Uterus (tissue), 4 donors: ENCODE data around the gene KISS1R. TPM values are rescaled to one million over a fixed set of nuclear protein-coding genes. Genes with fewer than 3 reads are reported as not detected.
"Not testable (repeated sequence)": the region's sequence is repeated elsewhere in the genome, so short reads cannot be mapped to it uniquely, and the experiment has no call there.

Source experiments
- DNase-seq, 2 donors: peaks; one replicate each; pipeline ENCODE4 v3.0.0-alpha.2; 2019 to 2020
- H3K27ac ChIP-seq, 2 donors: fragments of 200-600 bp; sonication (generic); 1 replicate in 1 of 2; 2 replicates in 1 of 2; pipeline ENCODE4 v1.5.1; 2016 to 2018
- H3K27me3 ChIP-seq, 2 donors: fragments of 200-600 bp; sonication (generic); one replicate each; pipeline ENCODE4 v1.5.1; 2018 to 2019; ENCODE audit warnings: control low read depth in 1 of 2
- H3K36me3 ChIP-seq, 2 donors: fragments of 200-600 bp; sonication (generic); one replicate each; pipeline ENCODE4 v1.5.1; 2019; ENCODE audit warnings: control low read depth in 1 of 2
- H3K4me1 ChIP-seq, 2 donors: fragments of 200-600 bp; sonication (generic); one replicate each; pipeline ENCODE4 v1.5.1; 2018 to 2019; ENCODE audit warnings: control low read depth in 1 of 2
- H3K4me3 ChIP-seq, 2 donors: fragments of 200-600 bp; sonication (generic); 1 replicate in 1 of 2; 2 replicates in 1 of 2; pipeline ENCODE4 v1.5.1; 2018 to 2019; ENCODE audit warnings: mild to moderate bottlenecking in 1 of 2
- H3K9me3 ChIP-seq, 2 donors: fragments of 200-600 bp; sonication (generic); one replicate each; pipeline ENCODE4 v1.5.1; 2019; ENCODE audit warnings: control low read depth in 1 of 2
- POLR2A ChIP-seq, 2 donors: fragments of 450-650 bp; IDR thresholded peaks; one replicate each; pipeline ENCODE4 v1.6.1; 2016; ENCODE audit warnings: antibody characterized with exemption in 2 of 2, mild to moderate bottlenecking in 1 of 2, moderate library complexity in 1 of 2
- intact Hi-C: fragments of 100-400 bp; cut with DNase I; formaldehyde crosslinking; loops from one replicate; pipeline ENCODE4 v1.15.1; 2023; ENCODE audit warnings: low total_unique reads
- total RNA-seq, 4 donors: library from RNA; depleted of rRNA in 3 of 4; stranded (reverse); fragments of >200 nt in 3 of 4; gene quantifications; one replicate each; pipeline versions ENCODE4 v1.1.0 to v1.2.4, GENCODE V29; 2014 to 2023
- TF ChIP-seq, protein P1 (sequence below), 4 experiments: fragments of 200-600 bp in 2 of 4; fragments of 450-650 bp in 2 of 4; sonication (generic) in 2 of 4; IDR thresholded peaks; one replicate each; pipeline ENCODE4 v1.5.1; 2016 to 2019; ENCODE audit warnings: antibody characterized with exemption in 4 of 4, mild to moderate bottlenecking in 2 of 4, moderate library complexity in 1 of 4
- donor health status: DM: yes; HTN: yes; CAD: no.

Gene KISS1R
- total RNA-seq, 4 donors from 2014 or later = 0.14 TPM; not detected in 3

DNA sequence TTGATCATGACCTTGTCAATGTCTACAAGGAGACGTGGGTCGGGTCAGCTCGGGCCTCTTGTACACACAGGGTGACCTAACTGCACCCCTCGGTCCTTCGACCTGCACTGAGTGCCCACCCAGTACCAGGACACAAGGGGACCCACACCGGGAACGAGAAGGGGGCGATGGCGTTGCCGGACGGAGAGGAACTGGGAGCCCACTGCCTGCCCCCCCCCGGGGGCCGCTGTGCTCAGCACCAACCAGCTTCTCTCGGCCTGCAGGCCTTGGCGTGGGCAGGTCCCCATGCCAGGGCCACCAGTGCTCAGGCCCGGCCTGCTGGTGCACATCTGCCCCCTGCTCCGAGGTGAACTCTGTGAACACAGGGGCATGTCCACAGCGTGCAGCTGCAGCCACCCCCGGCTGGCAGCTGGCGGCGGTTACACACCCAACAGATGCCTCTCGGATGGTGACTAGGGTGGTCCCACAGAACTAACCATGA lies 43.5 kb upstream of the KISS1R start:
- intact Hi-C loops = no loop called here
- Histone ChIP-seq H3K4me1 (peaks cover 5 to 15% of the 10 kb centered on the region in 2 donors), H3K36me3 (no peaks in the 10 kb centered on the region), H3K9me3 (no peaks in the 10 kb centered on the region), H3K27ac (no peak overlapping the region), H3K27me3 (no peaks in the 10 kb centered on the region), H3K4me3 (no peak overlapping the region)
- no peak for TF ChIP-seq POLR2A (IDR thresholded peaks at IDR 0.05)
- TF ChIP-seq, protein P1, sequence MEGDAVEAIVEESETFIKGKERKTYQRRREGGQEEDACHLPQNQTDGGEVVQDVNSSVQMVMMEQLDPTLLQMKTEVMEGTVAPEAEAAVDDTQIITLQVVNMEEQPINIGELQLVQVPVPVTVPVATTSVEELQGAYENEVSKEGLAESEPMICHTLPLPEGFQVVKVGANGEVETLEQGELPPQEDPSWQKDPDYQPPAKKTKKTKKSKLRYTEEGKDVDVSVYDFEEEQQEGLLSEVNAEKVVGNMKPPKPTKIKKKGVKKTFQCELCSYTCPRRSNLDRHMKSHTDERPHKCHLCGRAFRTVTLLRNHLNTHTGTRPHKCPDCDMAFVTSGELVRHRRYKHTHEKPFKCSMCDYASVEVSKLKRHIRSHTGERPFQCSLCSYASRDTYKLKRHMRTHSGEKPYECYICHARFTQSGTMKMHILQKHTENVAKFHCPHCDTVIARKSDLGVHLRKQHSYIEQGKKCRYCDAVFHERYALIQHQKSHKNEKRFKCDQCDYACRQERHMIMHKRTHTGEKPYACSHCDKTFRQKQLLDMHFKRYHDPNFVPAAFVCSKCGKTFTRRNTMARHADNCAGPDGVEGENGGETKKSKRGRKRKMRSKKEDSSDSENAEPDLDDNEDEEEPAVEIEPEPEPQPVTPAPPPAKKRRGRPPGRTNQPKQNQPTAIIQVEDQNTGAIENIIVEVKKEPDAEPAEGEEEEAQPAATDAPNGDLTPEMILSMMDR (IDR thresholded peaks at IDR 0.05) = no peak
- DNase-seq = no peak

DNA sequence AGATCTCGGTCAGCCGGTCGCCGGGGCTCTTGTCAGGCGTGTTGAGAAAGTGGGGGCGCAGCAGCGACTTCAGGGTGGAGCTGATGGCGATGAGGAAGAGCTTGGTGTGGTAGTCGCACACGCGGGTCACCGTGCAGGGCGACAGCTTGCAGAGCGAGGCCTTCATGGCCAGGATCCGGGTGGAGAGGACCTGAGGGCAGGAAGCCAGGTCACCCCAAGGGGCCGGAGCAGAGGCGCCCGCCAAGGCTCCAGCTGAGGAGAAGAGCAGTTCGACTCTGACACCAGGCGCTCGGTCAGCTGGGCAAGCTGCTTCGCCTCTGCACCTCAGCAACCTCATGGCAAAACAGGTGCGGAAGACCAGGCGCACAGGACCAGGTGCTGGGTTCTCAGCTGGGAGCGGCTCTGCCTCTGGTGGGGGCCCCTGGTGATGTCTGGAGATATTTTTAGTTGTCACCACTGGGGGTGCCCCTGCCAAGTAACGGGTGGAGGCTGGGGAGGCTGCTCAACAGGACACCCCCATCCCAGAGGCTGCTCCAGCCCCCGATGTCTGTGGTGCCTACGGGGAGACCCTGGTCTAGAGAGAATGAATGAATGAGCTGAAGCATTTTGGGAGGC lies 41.8 kb upstream of the KISS1R start:
- H3K4me1 ChIP-seq = peaks cover 0 to 8% of the 10 kb centered on the region in 2 donors
- H3K36me3 ChIP-seq = no peaks in the 10 kb centered on the region
- intact Hi-C loops = no loop called here
- H3K4me3 ChIP-seq = no peak overlapping the region
- no peak for TF ChIP-seq POLR2A (IDR thresholded peaks at IDR 0.05)
- H3K9me3 ChIP-seq = no peaks in the 10 kb centered on the region
- H3K27ac ChIP-seq = no peak overlapping the region
- no peak for DNase-seq
- H3K27me3 ChIP-seq = no peaks in the 10 kb centered on the region

DNA sequence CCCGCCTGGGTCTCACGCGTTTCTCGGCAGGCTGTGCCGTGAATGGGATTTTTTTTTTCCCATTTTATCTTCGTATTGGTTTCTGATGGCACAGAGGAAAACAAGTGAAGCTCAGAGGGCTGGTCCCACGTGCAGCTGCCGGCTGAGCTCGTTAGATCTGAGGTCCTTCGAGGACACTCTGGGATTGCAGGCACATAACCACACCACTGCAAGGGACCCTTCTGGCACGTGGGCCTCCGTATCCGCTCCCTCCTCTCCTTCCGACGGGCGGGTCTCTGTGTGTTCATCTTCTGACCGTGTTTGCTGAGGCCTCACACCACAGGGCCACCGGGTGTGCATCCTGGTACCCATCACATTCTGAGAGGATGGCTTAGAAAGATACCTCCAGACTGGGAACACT lies 41.0 kb upstream of the KISS1R start:
- no peak for DNase-seq
- Histone ChIP-seq H3K4me1 (peaks cover 0 to 8% of the 10 kb centered on the region in 2 donors), H3K27ac (no peak overlapping the region), H3K9me3 (no peaks in the 10 kb centered on the region), H3K36me3 (no peaks in the 10 kb centered on the region), H3K4me3 (no peak overlapping the region), H3K27me3 (no peaks in the 10 kb centered on the region)
- TF ChIP-seq, protein P1 (IDR thresholded peaks at IDR 0.05) = no peak
- TF ChIP-seq POLR2A (IDR thresholded peaks at IDR 0.05) = no peak
- intact Hi-C loops = no loop called here

DNA sequence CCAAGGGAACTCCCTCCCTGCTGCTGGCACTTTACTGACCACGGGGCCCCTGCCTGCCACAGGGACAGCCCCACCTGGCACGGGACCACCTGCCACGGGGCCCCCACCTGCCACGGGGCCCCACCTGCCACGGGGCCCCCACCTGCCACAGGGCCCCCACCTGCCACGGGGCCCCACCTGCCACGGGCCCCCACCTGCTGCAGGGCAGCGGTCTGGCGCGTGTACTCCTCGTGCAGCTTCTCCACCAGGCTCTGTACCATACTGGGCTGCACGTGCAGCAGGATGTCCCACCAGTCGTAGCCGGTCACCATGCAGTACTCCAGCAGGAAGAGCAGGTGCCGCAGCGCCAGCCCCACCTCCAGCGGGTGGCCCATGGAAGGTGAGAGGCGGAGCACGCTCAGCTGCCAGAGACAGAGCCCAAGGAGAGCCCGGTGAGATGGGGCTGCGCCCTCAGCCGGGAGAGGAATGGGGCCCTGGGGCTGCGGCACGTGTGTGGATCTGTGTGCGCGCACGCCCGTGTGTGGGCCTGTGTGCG lies 40.3 kb upstream of the KISS1R start:
- Histone ChIP-seq H3K4me1 (peaks cover 0 to 8% of the 10 kb centered on the region in 2 donors), H3K4me3 (no peak overlapping the region), H3K9me3 (no peaks in the 10 kb centered on the region), H3K27me3 (no peaks in the 10 kb centered on the region), H3K27ac (no peak overlapping the region), H3K36me3 (no peaks in the 10 kb centered on the region)
- no peak for DNase-seq
- no peak for TF ChIP-seq POLR2A (IDR thresholded peaks at IDR 0.05)
- TF ChIP-seq, protein P1 (IDR thresholded peaks at IDR 0.05) = no peak
- intact Hi-C loops = no loop called here

DNA sequence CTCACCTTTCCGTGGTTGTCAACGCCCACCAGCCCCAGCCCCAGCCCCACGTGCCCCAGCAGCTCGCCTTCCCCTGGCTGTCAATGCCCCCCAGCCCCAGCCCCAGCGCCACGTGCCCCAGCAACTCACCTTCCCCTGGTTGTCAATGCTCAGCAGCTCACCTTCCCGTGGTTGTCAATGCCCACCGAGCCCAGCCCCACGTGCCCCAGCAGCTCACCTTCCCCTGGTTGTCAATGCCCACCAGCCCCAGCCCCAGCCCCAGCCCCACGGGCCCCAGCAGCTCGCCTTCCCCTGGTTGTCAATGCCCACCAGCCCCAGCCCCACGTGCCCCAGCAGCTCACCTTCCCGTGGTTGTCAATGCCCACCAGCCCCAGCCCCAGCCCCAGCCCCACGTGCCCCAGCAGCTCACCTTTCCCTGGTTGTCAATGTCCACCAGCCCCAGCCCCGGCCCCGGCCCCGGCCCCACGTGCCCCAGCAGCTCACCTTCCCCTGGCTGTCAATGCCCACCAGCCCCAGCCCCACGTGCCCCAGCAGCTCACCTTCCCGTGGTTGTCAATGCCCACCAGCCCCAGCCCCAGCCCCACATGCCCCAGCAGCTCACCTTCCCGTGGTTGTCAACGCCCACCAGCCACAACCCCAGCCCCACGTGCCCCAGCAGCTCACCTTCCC lies 39.0 kb upstream of the KISS1R start:
- H3K27me3 ChIP-seq, H3K4me1 ChIP-seq, DNase-seq, H3K36me3 ChIP-seq, H3K9me3 ChIP-seq, intact Hi-C loops, H3K4me3 ChIP-seq, H3K27ac ChIP-seq: not testable (repeated sequence)

DNA sequence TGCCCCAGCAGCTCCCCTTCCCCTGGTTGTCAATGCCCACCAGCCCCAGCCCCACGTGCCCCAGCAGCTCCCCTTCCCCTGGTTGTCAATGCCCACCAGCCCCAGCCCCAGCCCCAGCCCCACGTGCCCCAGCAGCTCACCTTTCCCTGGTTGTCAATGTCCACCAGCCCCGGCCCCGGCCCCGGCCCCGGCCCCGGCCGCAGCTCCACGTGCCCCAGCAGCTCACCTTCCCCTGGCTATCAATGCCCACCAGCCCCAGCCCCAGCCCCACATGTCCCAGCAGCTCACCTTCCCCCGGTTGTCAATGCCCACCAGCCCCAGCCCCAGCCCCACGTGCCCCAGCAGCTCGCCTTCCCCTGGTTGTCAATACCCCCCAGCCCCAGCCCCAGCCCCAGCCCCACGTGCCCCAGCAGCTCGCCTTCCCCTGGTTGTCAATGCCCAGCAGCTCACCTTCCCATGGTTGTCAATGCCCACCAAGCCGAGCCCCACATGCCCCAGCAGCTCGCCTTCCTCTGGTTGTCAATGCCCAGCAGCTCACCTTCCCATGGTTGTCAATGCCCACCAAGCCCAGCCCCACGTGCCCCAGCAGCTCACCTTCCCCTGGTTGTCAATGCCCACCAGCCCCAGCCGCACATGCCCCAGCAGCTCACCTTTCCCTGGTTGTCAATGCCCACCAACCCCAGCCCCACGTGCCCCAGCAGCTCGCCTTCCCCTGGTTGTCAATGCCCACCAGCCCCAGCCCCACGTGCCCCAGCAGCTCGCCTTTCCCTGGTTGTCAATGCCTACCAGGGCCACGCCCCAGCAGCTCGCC lies 38.2 kb upstream of the KISS1R start:
- H3K4me3 ChIP-seq, DNase-seq, intact Hi-C loops, H3K27me3 ChIP-seq, H3K27ac ChIP-seq, H3K9me3 ChIP-seq, H3K36me3 ChIP-seq, H3K4me1 ChIP-seq: not testable (repeated sequence)
